Fibroblast of the aortic adventitia (primary cell): ENCODE measurements around the gene OR6J1. TPM values are rescaled to one million over a fixed set of nuclear protein-coding genes. Genes with fewer than 3 reads are reported as not detected.

Experiments used
- DNase-seq: peaks from one replicate; pipeline ENCODE4 v3.0.0-alpha.2; 2010; ENCODE audit warnings: low read depth
- H3K4me3 ChIP-seq: 2 replicates; pipeline ENCODE4 v1.5.1; 2011; ENCODE audit warnings: low read depth, mild to moderate bottlenecking, control low read depth, low read length, moderate library complexity
- CTCF ChIP-seq: IDR thresholded peaks from 2 replicates; pipeline ENCODE4 v1.5.1; 2011; ENCODE audit warnings: mild to moderate bottlenecking, low read length, control low read depth, inconsistent platforms; ENCODE audit not compliant: insufficient read depth
- total RNA-seq: library from RNA; depleted of rRNA; stranded (reverse); fragments of >200 nt; gene quantifications from 2 replicates; pipeline ENCODE4 v1.2.3, GENCODE V29; 2012; ENCODE audit warnings: low replicate concordance

Gene OR6J1
- total RNA-seq, 1 donor: not detected

GRCh38 chr14:22607291-22607690, 36.9 kb downstream of the OR6J1 start:
- no peak for DNase-seq
- no peak for TF ChIP-seq CTCF
- H3K4me3 ChIP-seq: no peak overlapping the region

DNA sequence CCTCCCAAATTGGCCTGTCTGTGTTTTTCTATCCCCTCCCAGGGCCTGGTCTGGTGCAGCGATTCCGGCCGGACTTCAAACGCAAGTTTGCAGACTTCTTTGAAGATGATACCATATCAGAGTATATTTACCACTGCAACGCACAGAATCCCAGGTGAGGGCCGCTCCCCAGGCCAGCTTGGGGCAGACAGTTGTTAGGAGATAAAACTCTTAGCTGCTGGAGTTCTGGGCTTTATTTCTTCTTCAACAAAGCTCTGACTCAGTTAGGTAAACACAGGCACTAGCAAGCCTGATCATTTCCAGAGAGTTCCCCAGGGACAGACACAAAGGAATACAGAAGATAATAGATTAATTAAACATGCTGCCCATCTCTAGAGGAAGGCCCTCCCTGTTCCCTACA, 37.8 kb downstream of the OR6J1 start:
- TF ChIP-seq CTCF: no peak
- DNase-seq: no peak
- H3K4me3 ChIP-seq: no peak overlapping the region

GRCh38 chr14:22602862-22603261, 41.3 kb downstream of the OR6J1 start:
- no peak for DNase-seq
- no peak for TF ChIP-seq CTCF
- no peak overlapping the region for H3K4me3 ChIP-seq

GRCh38 chr14:22601996-22602395, 42.2 kb downstream of the OR6J1 start:
- no peak for DNase-seq
- TF ChIP-seq CTCF: no peak

GRCh38 chr14:22601456-22601855, 42.7 kb downstream of the OR6J1 start:
- TF ChIP-seq CTCF: no peak
- no peak overlapping the region for H3K4me3 ChIP-seq
- no peak for DNase-seq

More at GRCh38 chr14:22601996-22602395, 42.2 kb downstream of the OR6J1 start:
- H3K4me3 ChIP-seq: no peak overlapping the region

DNA sequence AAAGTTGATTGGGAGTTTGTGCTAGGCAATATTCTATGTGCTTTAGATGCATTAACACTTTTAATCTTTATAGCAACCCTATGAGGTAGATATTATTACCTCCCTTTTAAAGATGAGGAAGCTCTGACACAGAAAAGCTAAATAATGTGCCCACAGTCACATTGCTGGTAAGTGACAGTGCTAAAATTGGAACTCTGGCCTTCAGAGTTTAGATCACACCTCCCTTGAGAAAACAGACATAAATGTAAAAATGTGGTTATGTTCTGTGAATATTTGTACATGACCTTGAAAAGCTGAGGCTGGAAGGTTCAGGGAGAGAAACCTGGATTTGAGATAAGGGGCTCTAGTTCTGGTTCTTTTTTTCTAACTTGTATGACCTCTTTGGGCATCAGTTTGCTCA, 44.1 kb downstream of the OR6J1 start:
- DNase-seq: no peak
- no peak for TF ChIP-seq CTCF
- peak overlapping the region; percentile 99 for H3K4me3 ChIP-seq

- no peak for DNase-seq
- TF ChIP-seq CTCF: no peak
- H3K4me3 ChIP-seq: peak overlapping the region; percentile 99
Measured at GRCh38 chr14:22599349-22599748, 44.8 kb downstream of the OR6J1 start.
